H1 (cell line): ENCODE results near the gene KRTAP3-2.

Experiments
- BRCA1 ChIP-seq: IDR thresholded peaks from 2 replicates; pipeline ENCODE4 v1.6.1; 2012; ENCODE audit warnings: low read depth, low read length, improper control_type of control experiment
- CREB1 ChIP-seq: IDR thresholded peaks from 2 replicates; pipeline ENCODE4 v1.6.1; 2012; ENCODE audit warnings: inconsistent platforms
- EP300 ChIP-seq, 2 experiments: IDR thresholded peaks; 1 replicate in 1 of 2; 2 replicates in 1 of 2; pipeline ENCODE4 v1.6.1; 2011 to 2012; ENCODE audit warnings: low read depth in 2 of 2, low read length in 2 of 2, mild to moderate bottlenecking in 2 of 2, borderline replicate concordance in 1 of 2, inconsistent platforms in 1 of 2, moderate library complexity in 1 of 2
- NANOG ChIP-seq: IDR thresholded peaks from 2 replicates; pipeline ENCODE4 v1.6.1; 2011; ENCODE audit warnings: low read length, low read depth, mild to moderate bottlenecking, inconsistent platforms; ENCODE audit not compliant: insufficient read depth, poor library complexity, severe bottlenecking
- RFX5 ChIP-seq: IDR thresholded peaks from 2 replicates; pipeline ENCODE4 v1.6.1; 2011; ENCODE audit warnings: low read depth, low read length, improper control_type of control experiment, borderline replicate concordance
- SIN3A ChIP-seq, 2 experiments: IDR thresholded peaks in 1 of 2; conservative IDR thresholded peaks in 1 of 2; 2 replicates each; pipeline ENCODE4 v1.6.1; 2011 to 2012; ENCODE audit warnings: low read length in 2 of 2, improper control_type of control experiment in 1 of 2, low read depth in 1 of 2, mild to moderate bottlenecking in 1 of 2
- SP1 ChIP-seq: IDR thresholded peaks from 2 replicates; pipeline ENCODE4 v1.6.1; 2011; ENCODE audit warnings: low read depth, low read length
- YY1 ChIP-seq: IDR thresholded peaks from 2 replicates; pipeline ENCODE4 v1.6.1; 2011; ENCODE audit warnings: low read depth, mild to moderate bottlenecking, low read length
- TF ChIP-seq, protein P1 (sequence below), 3 experiments: IDR thresholded peaks; 1 replicate in 2 of 3; 2 replicates in 1 of 3; pipeline versions ENCODE4 v1.5.1 to v1.6.1; 2011; ENCODE audit warnings: low read length in 3 of 3, mild to moderate bottlenecking in 3 of 3, inconsistent platforms in 2 of 3, low read depth in 1 of 3, moderate library complexity in 1 of 3; ENCODE audit not compliant: insufficient read depth in 1 of 3; ENCODE audit errors: control extremely low read depth in 1 of 3

DNA sequence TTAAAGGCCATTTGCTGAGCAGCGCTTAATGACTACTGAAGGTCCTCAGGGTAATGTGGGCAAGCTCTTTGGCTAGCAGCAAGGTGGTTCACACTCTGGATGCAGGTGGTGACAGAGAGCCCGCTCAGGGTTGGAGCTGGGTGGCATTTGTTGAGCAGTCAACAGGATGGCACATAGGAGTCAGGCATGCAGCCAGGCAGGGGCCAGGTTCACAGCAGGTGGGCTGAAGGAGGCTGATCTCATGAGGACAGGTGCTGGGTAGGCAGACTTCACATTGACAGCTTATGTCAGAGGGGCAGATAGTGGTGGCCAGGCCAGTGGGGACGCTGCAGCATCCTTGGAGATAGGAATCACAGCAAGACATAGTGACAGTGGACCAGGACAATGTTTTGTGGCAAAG is 4.7 kb upstream of the KRTAP3-2 start:
- TF ChIP-seq RFX5 (no peak), CREB1 (no peak), EP300 (IDR thresholded peaks at IDR 0.05; ENCODE audit: borderline replicate concordance in 1 of 2, low read depth in 2 of 2, low read length in 2 of 2) (no peak), NANOG (no peak), YY1 (no peak), SP1 (no peak), BRCA1 (no peak), SIN3A (conservative IDR thresholded peaks at IDR 0.05 in 1 of 2, IDR thresholded peaks at IDR 0.05 in 1 of 2; ENCODE audit: low read depth in 1 of 2, low read length in 2 of 2) (no peak)
- TF ChIP-seq, protein P1, sequence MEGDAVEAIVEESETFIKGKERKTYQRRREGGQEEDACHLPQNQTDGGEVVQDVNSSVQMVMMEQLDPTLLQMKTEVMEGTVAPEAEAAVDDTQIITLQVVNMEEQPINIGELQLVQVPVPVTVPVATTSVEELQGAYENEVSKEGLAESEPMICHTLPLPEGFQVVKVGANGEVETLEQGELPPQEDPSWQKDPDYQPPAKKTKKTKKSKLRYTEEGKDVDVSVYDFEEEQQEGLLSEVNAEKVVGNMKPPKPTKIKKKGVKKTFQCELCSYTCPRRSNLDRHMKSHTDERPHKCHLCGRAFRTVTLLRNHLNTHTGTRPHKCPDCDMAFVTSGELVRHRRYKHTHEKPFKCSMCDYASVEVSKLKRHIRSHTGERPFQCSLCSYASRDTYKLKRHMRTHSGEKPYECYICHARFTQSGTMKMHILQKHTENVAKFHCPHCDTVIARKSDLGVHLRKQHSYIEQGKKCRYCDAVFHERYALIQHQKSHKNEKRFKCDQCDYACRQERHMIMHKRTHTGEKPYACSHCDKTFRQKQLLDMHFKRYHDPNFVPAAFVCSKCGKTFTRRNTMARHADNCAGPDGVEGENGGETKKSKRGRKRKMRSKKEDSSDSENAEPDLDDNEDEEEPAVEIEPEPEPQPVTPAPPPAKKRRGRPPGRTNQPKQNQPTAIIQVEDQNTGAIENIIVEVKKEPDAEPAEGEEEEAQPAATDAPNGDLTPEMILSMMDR (IDR thresholded peaks at IDR 0.05; ENCODE audit: control extremely low read depth in 1 of 3, insufficient read depth in 1 of 3, low read depth in 1 of 3, low read length in 3 of 3), result no peak
